Thyroid gland (tissue), 4 donors: ENCODE measurements around the gene PPP1R11.

Experiments used
- CTCF ChIP-seq, 6 experiments: fragments of 200-600 bp in 3 of 6; fragments of 450-650 bp in 3 of 6; sonication (generic) in 3 of 6; IDR thresholded peaks; one replicate each; pipeline ENCODE4 v1.5.1; 2016 to 2019; ENCODE audit warnings: antibody characterized with exemption in 6 of 6, mild to moderate bottlenecking in 2 of 6, inconsistent platforms in 1 of 6, moderate library complexity in 1 of 6
- POLR2A ChIP-seq, 2 donors: fragments of 450-650 bp; IDR thresholded peaks; one replicate each; pipeline ENCODE4 v1.6.1; 2017; ENCODE audit warnings: antibody characterized with exemption in 2 of 2, mild to moderate bottlenecking in 2 of 2, moderate library complexity in 1 of 2

DNA sequence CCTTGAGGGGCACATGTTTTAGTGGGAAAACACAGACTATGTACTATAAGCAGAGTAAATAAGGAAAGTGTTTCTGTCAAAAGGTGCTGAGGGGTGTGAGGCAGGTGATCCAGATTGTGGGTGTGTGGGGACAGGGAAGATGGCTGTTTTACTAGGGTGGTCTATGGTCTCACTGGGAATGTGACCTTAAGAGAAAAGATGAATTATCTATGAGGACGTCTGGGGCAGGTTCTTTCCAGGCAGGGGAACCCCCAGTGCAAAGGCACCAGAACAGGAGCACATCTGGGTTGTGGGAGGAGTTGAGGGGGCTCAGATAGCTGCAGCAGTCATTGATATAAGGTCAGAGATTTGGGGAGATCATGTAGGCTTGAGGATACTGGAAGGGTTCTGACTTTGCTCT is 24.1 kb upstream of the PPP1R11 start:
- TF ChIP-seq CTCF (IDR thresholded peaks at IDR 0.05), result no peak
- TF ChIP-seq POLR2A (IDR thresholded peaks at IDR 0.05), result no peak
